GM10266 (cell line): Measurements from ENCODE around the gene AP4M1.

ENCODE experiments used
- DNase-seq: peaks from one replicate; pipeline ENCODE4 v3.0.0; 2012; ENCODE audit errors: extremely low spot score
- CTCF ChIP-seq: IDR thresholded peaks from 2 replicates; pipeline ENCODE4 v1.5.1; 2012; ENCODE audit warnings: mild to moderate bottlenecking, low read depth; ENCODE audit not compliant: control insufficient read depth, insufficient read depth; ENCODE audit errors: missing control alignments

Gene AP4M1

GRCh38 chr7:100093054-100093453, 8.4 kb upstream of the AP4M1 start:
- TF ChIP-seq CTCF, result no peak
- no peak for DNase-seq

- TF ChIP-seq CTCF, result no peak
- DNase-seq, result no peak
These were observed 7.9 kb upstream of the AP4M1 start for GRCh38 chr7:100093498-100093897.

- no peak for DNase-seq
- no peak for TF ChIP-seq CTCF
These were observed 7.4 kb upstream of the AP4M1 start for GRCh38 chr7:100093925-100094486.

GRCh38 chr7:100095289-100095688, 6.2 kb upstream of the AP4M1 start:
- no peak for DNase-seq
- no peak for TF ChIP-seq CTCF

GRCh38 chr7:100095704-100096103, 5.7 kb upstream of the AP4M1 start:
- DNase-seq, result no peak
- no peak for TF ChIP-seq CTCF

- no peak for TF ChIP-seq CTCF
- no peak for DNase-seq
These were observed 2.5 kb upstream of the AP4M1 start for GRCh38 chr7:100098913-100099312.

- no peak for DNase-seq
- TF ChIP-seq CTCF, result no peak
These were observed 2.0 kb upstream of the AP4M1 start for GRCh38 chr7:100099452-100099851.
